GM18508 (cell line): ENCODE data around the gene RAPGEF3.

Experiments used
- ATAC-seq: cut with Tn5 transposase; IDR thresholded peaks from one replicate; pipeline ENCODE4 v1.9.1; 2021; ENCODE audit warnings: moderate number of reproducible peaks; ENCODE audit not compliant: insufficient read depth, unreplicated experiment

RAPGEF3 gene

DNA sequence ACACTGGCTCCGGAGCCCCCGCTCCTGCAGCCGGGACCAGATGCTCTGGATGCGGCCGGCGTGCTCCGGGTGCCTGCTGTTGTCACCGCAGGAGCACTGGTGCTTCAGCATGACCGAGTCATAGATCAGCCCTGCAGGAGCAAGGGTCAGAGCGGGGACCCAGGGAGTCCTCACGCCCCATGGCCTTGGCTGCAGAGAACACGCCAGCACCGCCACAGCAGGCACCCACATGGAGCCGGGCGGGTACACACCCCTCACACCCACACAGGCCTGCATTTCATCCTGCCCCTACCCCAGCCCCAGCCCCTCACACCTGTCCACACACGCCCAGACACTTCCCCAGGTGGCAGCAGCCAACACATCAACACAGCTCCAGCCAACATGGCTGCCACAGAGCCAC lies 33.2 kb upstream of the RAPGEF3 start:
- no peak for ATAC-seq

DNA sequence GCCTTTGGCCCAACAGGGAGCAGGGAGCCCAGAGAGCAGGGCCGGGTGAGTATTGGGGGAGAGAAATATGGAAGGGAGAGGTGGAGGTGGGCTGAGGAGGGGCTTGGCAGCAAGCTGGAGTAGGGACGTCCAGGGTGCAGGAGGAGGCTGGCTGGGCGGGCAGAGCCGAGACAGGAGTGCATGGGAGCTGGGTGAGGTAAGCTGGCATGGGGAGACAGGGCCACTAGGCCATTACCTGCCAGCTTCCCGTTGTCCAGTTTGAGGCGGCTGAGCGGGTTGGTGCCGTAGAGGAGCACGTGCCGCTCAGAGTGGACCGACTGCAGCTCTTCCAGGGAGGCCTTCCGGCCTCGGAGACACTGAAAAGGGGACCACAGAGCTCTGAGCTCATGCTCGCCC lies 32.7 kb upstream of the RAPGEF3 start:
- ATAC-seq, result no peak

DNA sequence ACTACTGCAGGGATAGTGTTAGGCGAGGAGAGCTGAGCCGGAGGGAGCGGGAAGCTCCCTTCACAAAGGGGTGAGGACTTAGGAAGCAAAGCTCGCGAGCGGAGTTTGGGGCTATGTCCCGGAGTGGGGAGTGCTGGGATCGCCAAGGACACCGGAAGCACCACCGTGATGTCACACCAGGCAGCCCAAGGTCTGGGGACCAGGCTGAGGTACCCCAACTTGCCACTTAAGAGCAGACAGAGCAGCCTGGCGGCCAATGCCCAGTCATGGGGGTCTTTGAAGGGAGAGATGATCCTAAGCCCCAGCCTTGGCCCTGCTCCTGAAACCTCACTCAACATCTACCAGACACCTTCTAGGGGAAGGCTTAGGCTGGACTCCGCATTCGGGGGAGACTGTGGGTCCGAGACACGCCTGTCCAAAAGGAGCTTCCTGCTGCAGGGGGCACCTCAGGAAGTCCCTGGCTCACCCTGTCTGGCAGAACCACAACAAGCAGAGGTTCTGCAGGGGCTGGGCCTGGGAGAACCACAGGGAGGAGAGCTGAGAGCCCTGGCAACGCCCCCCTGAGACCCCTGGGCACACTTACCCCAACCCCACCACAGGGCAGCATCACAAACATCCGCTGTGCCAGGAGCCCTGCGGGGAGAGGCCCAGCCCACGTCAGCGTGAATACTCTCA lies 32.1 kb upstream of the RAPGEF3 start:
- no peak for ATAC-seq

DNA sequence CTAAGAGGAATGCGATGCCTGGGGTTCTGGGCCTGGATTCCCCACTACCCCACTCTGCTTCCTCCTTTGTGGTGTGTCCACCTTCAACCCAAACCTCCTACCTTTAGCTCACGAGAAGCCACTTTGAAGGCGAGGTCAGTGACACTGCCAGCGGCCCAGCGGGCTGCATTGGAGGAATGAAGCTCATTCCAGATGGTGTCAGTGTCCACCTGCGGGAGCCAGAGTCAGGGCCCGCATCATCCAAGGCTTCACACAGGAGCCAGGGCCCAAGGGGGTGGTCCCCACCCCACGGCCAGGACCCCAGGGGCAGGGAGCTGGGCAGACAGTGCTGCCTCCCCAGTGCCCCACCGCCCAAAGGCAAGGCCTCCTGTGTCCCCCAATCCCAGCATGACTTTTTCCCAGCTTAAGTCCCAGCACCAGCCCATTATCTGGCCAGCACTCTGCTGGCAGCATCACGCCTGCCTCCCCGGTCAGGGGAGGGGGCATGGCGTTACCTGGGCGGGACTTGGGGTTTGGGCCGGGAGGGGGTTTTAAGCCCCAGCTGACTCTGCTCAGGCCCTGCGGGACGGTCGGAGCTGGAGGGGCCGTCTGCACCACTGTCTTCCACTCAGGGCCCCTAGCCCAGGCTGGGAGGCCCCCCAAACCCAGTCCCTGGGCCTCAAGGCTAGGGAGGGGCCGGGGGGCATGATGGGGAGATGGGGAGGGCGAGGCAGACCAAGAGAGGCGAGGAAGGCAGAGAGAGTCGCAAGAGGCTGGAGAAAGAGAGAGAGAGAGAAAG lies 31.2 kb upstream of the RAPGEF3 start:
- no peak for ATAC-seq

DNA sequence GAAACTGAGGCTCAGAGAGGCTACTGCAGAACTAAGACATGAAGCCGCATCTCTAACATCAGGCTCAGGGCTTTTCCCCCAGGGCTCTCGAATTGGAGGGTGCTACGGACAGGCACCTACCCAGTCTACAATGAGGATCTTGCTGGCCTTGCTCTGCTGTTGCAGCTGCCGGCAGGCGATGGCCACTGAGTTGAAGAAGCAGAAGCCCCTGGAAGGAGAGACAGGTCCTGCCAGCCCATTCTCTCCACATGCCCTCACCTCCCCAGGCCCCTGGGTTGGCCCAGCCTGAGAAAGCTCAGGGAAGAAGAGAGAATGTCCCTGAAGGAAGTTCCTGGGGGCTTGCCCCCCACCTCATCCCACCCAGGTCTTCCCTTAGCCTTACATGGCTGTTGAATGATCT lies 30.5 kb upstream of the RAPGEF3 start:
- no peak for ATAC-seq

DNA sequence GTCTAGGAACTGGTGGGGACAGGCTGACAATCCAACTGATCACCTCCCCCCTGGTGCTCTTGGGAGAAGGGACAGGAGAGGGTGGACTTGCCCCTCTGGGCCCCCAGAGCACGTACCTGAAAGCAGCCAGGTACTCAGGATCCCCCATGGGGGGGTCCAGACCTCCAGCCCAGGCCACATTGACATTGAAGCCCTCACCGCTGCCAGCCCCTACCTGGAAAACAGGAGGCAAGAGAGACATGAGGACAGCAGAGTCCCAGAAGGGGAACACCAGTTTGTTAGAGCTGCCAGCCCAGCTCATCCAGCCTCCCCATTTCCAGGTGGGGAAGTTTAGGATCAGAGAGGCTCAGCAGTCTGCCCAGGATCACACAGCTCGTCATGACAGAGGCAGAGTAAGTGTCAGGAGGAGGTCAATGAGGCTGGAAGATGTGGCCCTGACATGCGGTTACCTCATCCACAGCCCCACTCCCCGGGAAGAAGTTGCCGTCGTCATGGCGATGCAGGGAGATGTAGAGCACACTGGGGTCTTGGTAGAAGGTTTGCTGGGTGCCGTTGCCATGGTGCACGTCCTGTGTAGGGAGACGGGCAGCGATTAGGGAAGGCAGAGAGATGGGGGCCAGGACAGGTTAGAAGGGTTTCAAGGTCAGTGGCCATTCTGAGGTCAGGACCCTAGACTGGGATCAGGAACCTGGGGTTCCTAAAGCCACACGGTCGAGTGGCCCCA lies 29.1 kb upstream of the RAPGEF3 start:
- no peak for ATAC-seq

DNA sequence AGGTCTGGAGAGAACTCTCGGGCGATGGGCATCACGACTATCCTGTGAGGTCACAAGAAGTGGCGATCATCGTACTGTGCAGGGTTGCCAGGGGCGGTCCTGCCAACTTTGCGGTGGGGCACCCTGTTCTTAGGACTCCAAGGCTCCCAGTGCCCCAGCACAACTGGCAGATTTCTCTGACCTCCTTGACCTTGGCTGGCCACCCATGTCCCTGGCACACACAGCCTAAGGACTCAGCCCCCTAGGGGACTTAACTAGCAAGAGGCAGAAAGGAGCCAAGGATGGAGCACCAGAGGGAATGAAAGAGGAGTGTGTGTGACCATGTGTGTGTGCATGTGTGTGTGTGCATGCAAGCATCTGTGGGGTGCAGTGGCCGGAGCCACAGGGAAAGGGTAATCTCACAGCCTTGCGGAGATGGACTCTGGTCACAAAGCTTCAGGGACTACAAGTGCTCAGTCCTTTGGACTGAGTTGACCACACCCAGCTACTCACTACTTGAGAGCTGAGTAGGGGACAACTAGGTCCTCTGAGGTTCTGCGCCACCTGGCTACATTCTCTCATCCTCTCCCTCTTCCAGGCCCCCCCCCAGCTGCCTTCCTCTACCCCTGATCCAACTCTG lies 28.1 kb upstream of the RAPGEF3 start:
- ATAC-seq, result no peak

DNA sequence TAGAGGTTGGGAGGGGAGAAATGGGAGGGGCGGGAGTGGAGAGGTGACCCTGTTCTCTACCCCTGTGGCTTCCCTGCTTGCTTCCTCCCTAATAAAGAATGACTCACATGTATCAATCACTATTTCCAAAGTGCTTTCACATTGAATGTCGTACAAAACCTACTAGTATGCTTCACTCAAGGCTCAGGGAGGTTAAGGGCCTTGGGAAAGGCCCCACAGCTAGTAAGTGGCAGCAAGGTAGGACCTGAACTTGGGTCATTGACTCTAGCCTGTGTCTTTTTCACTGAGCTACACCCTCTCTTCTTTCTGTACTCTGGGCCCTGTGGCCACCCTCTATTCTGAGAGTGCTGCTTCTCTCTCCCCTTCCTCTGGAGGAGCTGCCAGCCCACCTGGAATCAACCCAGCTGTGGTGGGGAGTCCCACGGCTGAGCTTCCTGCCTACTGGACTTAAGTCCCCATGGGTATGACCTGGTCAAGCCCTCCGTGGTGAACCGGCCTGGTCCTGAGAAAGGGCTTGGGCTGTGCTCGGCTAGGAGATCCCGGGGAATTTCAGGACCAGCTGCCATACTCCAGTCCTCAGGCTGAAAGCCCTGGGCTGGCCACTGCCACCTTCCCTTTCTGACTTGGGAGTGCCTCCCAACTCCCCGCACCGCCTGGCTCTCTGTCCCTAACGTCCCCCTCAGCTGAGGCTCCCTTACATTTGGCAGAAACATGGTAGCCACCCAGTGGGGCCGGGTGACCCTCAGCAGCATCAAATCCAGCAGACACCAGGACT lies 27.4 kb upstream of the RAPGEF3 start:
- no peak for ATAC-seq

DNA sequence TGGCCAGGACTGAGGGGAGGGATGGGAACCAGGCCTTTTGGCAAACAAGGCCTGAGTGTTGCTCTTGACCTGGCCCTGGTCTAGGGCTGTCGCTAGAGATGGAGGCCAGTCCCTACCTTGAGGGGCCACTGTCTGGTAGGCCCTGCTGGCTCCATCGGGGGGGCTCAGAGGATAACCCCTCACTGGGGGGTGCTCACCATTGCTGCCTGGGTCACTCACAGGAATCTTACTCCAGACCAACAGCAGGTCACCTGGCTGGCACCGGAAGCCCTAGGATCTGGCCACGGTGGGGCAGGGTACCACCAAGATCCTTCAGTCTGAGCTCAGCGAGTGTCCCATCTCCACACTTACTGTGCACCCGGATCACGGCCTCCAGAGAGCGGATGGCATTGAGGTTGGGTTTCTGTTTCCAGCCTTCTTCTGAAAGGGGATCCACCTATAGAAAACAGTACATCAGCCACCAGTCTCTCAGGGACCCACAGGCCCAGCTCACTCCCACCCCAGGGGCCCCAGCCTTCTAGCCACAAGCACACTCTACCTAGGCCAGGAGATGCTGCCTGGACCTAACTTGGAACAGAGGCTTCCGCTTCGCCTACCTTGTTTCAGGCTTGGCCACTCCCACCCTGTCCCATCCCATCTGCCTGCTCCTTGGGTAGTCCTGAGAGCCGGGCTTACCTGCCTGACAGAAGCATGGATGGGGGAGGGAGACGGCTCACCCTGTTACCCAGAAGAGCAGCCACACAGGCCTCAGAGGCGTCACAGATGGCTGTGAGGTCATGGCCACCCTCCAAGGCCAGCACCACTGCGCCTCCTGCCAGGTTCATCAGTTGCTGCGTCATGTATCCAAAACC lies 26.6 kb upstream of the RAPGEF3 start:
- ATAC-seq, result no peak

DNA sequence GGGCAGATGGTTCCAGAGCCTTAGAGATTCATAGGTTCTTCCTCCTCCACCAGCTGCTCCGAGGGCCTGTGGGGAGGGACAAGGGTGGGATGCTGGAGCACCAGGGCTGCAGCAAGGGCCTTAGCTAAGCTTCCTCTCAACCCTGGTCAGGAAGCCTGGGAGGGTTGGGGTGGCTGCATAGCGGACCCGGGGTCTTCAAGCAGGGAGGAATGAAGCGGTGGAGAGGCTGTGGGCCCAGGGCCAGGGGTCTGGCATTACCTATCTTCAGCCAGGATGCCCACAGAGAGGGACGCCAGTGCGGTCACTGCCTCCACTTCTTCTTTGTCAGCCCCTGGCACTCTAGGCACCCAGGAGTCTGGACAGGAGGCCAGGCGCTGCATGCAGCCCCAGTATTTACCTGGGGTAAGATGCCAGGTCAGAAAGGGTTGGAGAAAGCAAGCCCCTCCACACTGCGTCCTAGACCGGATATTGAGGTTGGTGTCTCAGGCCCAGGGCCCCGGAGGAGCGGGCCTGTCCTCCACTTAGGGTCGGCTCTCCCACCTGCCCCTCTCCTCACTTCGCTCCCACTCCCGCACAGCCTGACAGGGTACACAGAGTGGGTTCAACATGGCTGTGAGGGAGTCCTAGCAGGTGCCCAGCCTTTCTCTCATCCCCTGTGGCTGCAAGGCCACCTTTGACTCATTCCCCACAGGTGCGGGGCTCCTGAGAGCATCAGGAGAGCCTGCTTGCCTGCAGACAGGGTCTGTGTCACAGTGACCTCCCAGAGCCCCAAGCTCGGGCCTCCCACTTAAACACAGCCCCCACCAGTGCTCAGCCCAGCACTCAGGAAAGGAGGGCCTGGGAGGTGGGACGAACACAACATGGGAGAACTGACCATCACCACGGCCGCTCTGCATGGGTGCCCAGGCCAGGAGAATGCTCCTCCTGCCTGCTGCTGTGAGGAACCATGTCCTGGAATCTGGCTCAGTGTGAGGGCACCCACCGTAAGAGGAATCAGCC lies 25.4 kb upstream of the RAPGEF3 start:
- ATAC-seq, result no peak

DNA sequence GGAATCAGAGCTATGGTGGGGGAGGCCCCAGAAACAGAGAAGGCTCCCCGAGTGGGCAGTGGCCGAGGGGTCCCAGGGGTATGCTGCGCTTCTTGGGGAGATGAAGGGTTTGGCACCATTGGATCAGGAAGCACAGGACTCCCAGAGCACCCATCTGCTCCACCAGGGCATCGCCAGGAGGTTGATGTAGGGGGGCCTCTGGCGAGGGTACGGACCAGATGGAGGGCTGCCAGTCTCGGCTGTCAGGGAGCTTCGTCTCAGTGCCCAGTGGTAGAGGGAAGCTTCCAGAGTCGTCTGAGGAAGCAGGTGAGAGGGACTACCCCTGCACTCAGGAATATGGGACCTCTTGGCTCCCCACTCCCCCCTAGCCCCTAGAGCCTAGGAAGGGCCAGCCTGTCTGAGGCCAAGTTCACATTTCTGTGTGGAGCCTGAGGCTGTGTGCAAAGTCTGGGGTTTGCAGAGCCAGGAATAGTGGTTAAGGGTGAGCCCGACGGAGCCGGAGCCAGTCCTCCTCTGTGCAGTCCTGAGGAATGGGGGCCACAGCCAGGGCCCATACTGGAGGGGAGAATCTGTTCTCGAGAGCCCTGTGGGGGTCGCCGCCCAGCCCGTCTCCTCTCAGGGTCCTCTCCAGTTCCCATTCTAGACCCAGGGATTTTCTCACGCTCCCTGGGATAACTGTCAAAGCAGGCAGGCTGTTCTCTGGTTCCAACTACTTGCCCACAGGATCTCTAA lies 24.5 kb upstream of the RAPGEF3 start:
- no peak for ATAC-seq

DNA sequence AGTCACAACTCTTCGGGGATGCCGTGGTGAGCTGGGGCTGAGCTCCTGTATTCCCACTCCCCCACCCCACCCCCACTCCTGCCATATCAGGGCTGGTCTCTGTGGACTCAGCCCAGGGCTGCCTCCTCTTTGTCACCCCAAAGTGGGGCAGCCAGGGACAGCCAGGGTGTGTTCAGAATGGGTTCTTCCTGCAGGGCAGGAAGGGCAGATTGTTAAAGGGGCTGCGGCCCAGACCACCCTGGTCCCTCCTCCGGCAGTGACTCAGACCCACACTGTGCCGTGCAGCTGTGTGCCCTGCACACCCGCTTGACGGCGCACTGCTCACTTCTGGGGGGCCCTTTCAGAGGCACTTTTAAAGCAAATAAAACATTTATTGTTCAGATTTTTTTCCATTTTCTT lies 23.7 kb upstream of the RAPGEF3 start:
- no peak for ATAC-seq

DNA sequence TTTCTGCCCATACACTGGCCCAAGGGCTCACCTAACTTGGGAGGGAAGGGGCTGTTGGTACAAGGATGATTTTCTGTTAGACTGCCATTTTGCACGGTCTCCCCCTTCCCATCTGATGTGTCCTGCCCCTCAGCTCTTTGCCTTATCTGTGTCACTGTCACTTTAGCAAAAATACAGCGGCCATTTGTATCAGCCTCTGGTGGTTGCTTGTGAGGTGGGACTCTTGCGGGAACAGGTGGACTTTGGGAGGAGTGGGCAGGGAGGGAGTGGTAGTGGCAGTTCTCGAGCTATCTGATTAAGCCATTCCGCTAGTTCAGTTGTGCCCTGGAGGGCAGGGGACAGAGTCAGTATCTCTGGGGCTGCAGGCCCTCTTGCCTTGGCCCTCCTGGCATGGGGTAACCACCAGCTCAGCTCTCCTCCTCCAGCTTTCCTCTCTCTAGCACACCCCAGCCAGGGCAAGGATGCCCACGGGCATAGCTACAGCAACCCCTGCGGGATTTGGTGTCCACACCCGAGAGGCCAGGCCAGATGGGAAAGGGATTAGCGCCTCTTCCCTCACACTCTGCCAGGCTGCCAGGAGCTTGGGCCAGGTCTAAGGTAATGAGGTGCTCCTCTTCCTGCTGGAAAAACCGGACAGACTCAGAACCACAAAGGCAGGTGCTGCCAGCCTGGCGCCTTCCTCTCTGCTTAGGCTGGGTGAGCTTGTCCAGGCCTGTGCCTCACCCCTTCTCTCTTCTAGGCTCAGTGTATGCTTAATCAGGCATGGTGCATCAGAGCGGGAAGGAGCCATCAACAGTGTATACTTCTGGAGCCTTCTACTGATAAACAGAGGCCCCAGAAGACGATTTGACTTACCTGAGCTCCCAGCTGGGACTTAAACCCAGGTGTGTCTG lies 23.0 kb upstream of the RAPGEF3 start:
- no peak for ATAC-seq

DNA sequence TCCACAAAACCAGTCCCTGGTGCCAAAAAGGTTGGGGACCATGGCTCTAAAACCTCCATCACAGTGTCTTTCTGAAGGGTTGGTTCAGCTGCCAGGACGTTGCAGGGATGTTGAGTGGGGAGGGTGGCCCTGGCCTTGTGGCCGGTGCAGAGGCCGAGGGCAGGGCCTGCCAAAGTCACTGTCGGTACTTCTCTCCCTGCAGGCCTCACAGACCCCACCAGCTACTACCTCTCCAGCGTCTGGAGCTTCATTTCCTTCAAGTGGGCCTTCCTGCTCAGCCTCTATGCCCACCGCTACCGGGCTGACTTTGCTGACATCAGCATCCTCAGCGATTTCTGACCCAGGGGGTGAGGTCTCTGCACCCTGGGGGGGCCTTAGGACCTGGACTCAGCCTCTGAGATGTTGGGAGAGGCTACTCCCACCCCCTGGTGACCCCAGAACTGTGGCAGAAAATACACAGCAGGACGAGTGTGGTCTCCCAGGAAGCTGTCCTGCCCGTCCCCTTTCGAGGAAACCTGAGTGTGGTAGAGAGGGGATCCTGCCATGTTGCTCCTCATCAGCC lies 21.3 kb upstream of the RAPGEF3 start:
- ATAC-seq, result no peak

DNA sequence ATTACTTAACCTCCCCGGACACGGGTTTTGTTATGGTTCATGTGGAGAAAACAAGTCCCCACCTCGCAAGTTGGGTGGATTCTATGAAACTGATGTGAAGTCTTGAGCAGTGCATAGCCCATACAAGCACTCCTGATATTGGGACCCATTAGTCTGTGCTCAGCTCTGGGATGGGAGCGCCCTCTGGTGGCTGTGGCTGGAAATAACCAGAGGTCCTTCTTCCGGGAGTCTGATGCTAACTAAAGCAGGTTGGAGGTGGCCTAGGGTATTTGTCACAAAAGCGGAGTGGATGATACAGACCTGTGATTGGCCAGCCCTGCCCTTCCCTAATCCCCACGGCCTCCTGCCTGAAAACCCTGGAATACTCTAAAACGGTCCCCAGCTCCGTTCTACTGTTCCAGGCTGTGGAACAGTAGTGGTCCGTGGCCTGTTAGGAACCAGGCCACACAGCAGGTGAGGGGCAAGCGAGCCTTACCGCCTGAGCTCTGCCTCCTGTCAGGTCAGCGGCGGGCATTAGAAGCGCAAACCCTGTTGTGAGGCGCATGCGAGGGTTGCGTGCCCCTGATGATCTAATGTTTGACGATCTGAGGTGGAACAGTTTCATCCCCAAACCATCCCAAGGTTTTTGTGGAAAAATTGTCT lies 20.7 kb upstream of the RAPGEF3 start:
- ATAC-seq, result peak; percentile 57

DNA sequence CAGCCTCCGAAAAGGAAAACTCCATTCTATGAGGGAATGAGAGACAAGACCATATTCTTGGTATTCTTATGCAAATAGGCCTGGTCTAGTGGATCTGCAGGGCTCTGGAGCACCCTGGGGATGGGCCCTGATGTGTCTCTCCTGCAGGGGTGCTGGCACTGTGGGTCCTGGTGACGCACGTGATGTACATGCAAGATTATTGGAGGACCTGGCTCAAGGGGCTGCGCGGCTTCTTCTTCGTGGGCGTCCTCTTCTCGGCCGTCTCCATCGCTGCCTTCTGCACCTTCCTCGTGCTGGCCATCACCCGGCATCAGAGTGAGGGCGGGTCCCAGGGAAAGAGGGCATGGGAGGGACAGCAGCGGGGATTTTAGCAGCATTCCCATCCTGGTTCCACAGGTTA lies 20.2 kb upstream of the RAPGEF3 start:
- ATAC-seq, result no peak
